Keratinocyte (primary cell): ENCODE measurements around the gene BLMH. TPM values are rescaled to one million over a fixed set of nuclear protein-coding genes. Genes with fewer than 3 reads are reported as not detected.

ENCODE experiments used
- DNase-seq: peaks from one replicate; pipeline ENCODE4 v3.0.0-alpha.2; 2011; ENCODE audit warnings: low read depth, missing footprints, low spot score
- FAIRE-seq: peaks from 2 replicates; lab custom pipeline; 2011; peaks lifted over from hg19 to GRCh38; lab: Jason Lieb, UNC
- H2AFZ ChIP-seq: 2 replicates; pipeline ENCODE4 v1.6.0; 2012; ENCODE audit warnings: low read length, control low read depth, inconsistent platforms; ENCODE audit not compliant: control insufficient read depth
- H3K27ac ChIP-seq: 2 replicates; pipeline ENCODE4 v1.5.1; 2011; ENCODE audit warnings: low read length; ENCODE audit not compliant: control insufficient read depth, insufficient read depth
- H3K27me3 ChIP-seq: 3 replicates; pipeline ENCODE4 v1.6.0; 2011; ENCODE audit warnings: low read length; ENCODE audit not compliant: control insufficient read depth, insufficient read depth; ENCODE audit errors: extremely low read depth
- H3K36me3 ChIP-seq, 2 experiments: 2 replicates in 1 of 2; 3 replicates in 1 of 2; pipeline ENCODE4 v1.5.1; 2011; ENCODE audit warnings: low read length in 2 of 2, mild to moderate bottlenecking in 1 of 2; ENCODE audit not compliant: control insufficient read depth in 2 of 2, insufficient read depth in 2 of 2; ENCODE audit errors: extremely low read depth in 1 of 2
- H3K4me1 ChIP-seq: 3 replicates; pipeline ENCODE4 v1.5.1; 2011; ENCODE audit warnings: low read length; ENCODE audit not compliant: control insufficient read depth, insufficient read depth; ENCODE audit errors: extremely low read depth
- H3K4me2 ChIP-seq: 3 replicates; pipeline ENCODE4 v1.6.0; 2011; ENCODE audit warnings: low read depth, low read length; ENCODE audit not compliant: control insufficient read depth, insufficient read depth; ENCODE audit errors: extremely low read depth
- H3K4me3 ChIP-seq, 3 experiments: fragments of 200-600 bp in 1 of 3; sonication (generic) in 1 of 3; 2 replicates in 2 of 3; 3 replicates in 1 of 3; pipeline ENCODE4 v1.5.1; 2011 to 2016; ENCODE audit warnings: low read length in 3 of 3, mild to moderate bottlenecking in 3 of 3, control low read depth in 2 of 3, inconsistent platforms in 1 of 3, low read depth in 1 of 3, mixed read lengths in 1 of 3, mixed run types in 1 of 3, moderate library complexity in 1 of 3; ENCODE audit not compliant: control insufficient read depth in 2 of 3, insufficient read depth in 2 of 3; ENCODE audit errors: extremely low read depth in 1 of 3
- H3K79me2 ChIP-seq: 2 replicates; pipeline ENCODE4 v1.6.0; 2012; ENCODE audit warnings: low read length; ENCODE audit not compliant: control insufficient read depth, insufficient read depth
- H3K9ac ChIP-seq: 3 replicates; pipeline ENCODE4 v1.6.0; 2011; ENCODE audit warnings: low read length; ENCODE audit not compliant: control insufficient read depth, insufficient read depth; ENCODE audit errors: extremely low read depth
- H3K9me1 ChIP-seq: 3 replicates; pipeline ENCODE4 v1.6.0; 2011; ENCODE audit warnings: low read length; ENCODE audit not compliant: control insufficient read depth, insufficient read depth; ENCODE audit errors: extremely low read depth
- H3K9me3 ChIP-seq: 2 replicates; pipeline ENCODE4 v1.5.1; 2012; ENCODE audit warnings: low read depth, low read length; ENCODE audit not compliant: control insufficient read depth
- H4K20me1 ChIP-seq: 3 replicates; pipeline ENCODE4 v1.6.0; 2011; ENCODE audit warnings: low read length; ENCODE audit not compliant: control insufficient read depth, insufficient read depth; ENCODE audit errors: extremely low read depth
- EZH2 ChIP-seq: IDR thresholded peaks from one replicate; pipeline ENCODE4 v1.6.1; 2012; ENCODE audit warnings: inconsistent platforms, mild to moderate bottlenecking, low read length, moderate library complexity
- dilution Hi-C: fragments of 300-500 bp; cut with MboI; formaldehyde crosslinking; loops from one replicate; pipeline ENCODE4 v1.7.0; 2020; ENCODE audit warnings: low sequenced_read_pairs; ENCODE audit not compliant: extremely low pct_ligation_motif_present
- polyA plus RNA-seq, 5 experiments: library from polyadenylated mRNA; depleted of rRNA in 3 of 5; stranded (reverse) in 3 of 5; stranded (forward) in 1 of 5; unstranded in 1 of 5; fragments of >200 nt; gene quantifications; 1 replicate in 1 of 5; 2 replicates in 3 of 5; 3 replicates in 1 of 5; pipeline versions ENCODE4 v1.2.1 to v1.2.3, GENCODE V29; 2011 to 2012; ENCODE audit warnings: missing spikeins in 2 of 5, low read depth in 1 of 5, low replicate concordance in 1 of 5
- TF ChIP-seq, protein P1 (sequence below), 3 experiments: IDR thresholded peaks in 1 of 3; conservative IDR thresholded peaks in 1 of 3; optimal IDR thresholded peaks in 1 of 3; 2 replicates in 2 of 3; 3 replicates in 1 of 3; pipeline versions ENCODE3 to v1.5.1; 2011; ENCODE audit warnings: low read length in 3 of 3, mild to moderate bottlenecking in 3 of 3, moderate library complexity in 2 of 3, control low read depth in 1 of 3, inconsistent platforms in 1 of 3; ENCODE audit not compliant: insufficient read depth in 2 of 3; ENCODE audit errors: extremely low read depth in 1 of 3

The BLMH gene
- polyA plus RNA-seq, 1 donor (not counting 4 experiments of a cell fraction or from before 2014, with no cell fraction given): 4.2 TPM

DNA sequence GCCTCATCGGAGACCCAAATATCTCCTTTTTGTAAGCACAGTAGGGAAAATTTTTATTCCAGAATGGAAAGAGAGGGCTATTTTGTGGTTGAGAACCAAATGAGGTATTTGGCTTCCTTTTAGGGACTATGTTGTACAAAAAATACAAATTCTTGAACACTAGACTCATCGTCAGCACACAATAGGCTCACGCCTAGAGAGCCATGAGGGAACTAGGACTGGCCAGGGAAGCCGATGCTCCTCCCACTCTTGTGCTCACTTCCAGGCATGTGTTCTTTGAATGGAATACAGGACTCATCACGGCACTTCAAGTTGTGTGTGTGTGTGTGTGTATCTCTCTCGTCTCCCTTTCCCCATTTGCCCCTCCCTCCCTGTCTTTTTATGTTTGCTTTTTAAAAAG lies 17.8 kb upstream of the BLMH start:
- TF ChIP-seq, protein P1, sequence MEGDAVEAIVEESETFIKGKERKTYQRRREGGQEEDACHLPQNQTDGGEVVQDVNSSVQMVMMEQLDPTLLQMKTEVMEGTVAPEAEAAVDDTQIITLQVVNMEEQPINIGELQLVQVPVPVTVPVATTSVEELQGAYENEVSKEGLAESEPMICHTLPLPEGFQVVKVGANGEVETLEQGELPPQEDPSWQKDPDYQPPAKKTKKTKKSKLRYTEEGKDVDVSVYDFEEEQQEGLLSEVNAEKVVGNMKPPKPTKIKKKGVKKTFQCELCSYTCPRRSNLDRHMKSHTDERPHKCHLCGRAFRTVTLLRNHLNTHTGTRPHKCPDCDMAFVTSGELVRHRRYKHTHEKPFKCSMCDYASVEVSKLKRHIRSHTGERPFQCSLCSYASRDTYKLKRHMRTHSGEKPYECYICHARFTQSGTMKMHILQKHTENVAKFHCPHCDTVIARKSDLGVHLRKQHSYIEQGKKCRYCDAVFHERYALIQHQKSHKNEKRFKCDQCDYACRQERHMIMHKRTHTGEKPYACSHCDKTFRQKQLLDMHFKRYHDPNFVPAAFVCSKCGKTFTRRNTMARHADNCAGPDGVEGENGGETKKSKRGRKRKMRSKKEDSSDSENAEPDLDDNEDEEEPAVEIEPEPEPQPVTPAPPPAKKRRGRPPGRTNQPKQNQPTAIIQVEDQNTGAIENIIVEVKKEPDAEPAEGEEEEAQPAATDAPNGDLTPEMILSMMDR (optimal IDR thresholded peaks at IDR 0.05 in 1 of 3, IDR thresholded peaks at IDR 0.05 in 1 of 3, conservative IDR thresholded peaks at IDR 0.05 in 1 of 3; ENCODE audit: extremely low read depth in 1 of 3, insufficient read depth in 2 of 3, low read length in 3 of 3): no peak
- TF ChIP-seq EZH2: no peak
- no peak overlapping the region for H3K9ac ChIP-seq
- no peaks in the 10 kb centered on the region for H3K9me1 ChIP-seq
- H3K27me3 ChIP-seq: peaks cover 13% of the 10 kb centered on the region
- no peak overlapping the region for H3K4me2 ChIP-seq
- no peak overlapping the region for H3K27ac ChIP-seq
- DNase-seq (no peak), FAIRE-seq (no peak)
- H3K4me1 ChIP-seq: no peaks in the 10 kb centered on the region
- no peak overlapping the region for H2AFZ ChIP-seq
- dilution Hi-C loops: no loop called here
- H4K20me1 ChIP-seq: no peaks in the 10 kb centered on the region
- no peaks in the 10 kb centered on the region for H3K9me3 ChIP-seq
- no peak overlapping the region for H3K4me3 ChIP-seq
- no peaks in the 10 kb centered on the region for H3K79me2 ChIP-seq
- H3K36me3 ChIP-seq: no peaks in the 10 kb centered on the region

DNA sequence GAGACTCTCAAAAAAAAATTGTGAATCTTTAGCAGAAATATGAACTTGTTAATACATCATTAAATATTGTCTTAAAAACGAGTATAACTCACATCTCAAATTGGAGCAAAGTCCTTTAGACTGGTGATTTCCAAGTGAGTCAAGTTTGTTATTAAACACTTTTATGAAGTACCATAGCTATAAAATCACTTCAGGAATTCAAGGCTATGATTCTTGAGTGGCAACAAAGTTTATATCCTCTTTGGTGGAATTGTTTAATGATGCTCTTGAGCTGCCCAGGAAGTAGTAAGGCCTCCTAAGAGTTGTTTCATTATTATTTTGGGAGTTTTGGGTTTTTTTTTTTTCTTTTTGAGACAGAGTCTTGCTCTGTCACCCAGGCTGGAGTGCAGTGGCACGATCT lies 16.7 kb upstream of the BLMH start:
- no peak for FAIRE-seq
- dilution Hi-C loops: no loop called here

More for the DNA sequence above, 16.7 kb upstream of the BLMH start:
- H2AFZ ChIP-seq: no peak overlapping the region
- peaks cover 13% of the 10 kb centered on the region for H3K27me3 ChIP-seq
- H3K36me3 ChIP-seq: no peaks in the 10 kb centered on the region
- no peak overlapping the region for H3K27ac ChIP-seq
- H3K4me3 ChIP-seq: no peak overlapping the region
- H3K9ac ChIP-seq: no peak overlapping the region
- no peaks in the 10 kb centered on the region for H3K79me2 ChIP-seq
- H3K4me1 ChIP-seq: no peaks in the 10 kb centered on the region
- no peak for DNase-seq
- H3K4me2 ChIP-seq: no peak overlapping the region
- H4K20me1 ChIP-seq: no peaks in the 10 kb centered on the region
- no peaks in the 10 kb centered on the region for H3K9me3 ChIP-seq
- H3K9me1 ChIP-seq: no peaks in the 10 kb centered on the region
- no peak for TF ChIP-seq EZH2
- TF ChIP-seq, protein P1 (optimal IDR thresholded peaks at IDR 0.05 in 1 of 3, IDR thresholded peaks at IDR 0.05 in 1 of 3, conservative IDR thresholded peaks at IDR 0.05 in 1 of 3; ENCODE audit: extremely low read depth in 1 of 3, insufficient read depth in 2 of 3, low read length in 3 of 3): no peak
